Suprapubic skin (tissue), 3 donors: Measurements from ENCODE around the gene SPINDOC.

Experiments
- CTCF ChIP-seq, 2 donors: fragments of 200-600 bp in 1 of 2; fragments of 450-650 bp in 1 of 2; sonication (generic) in 1 of 2; IDR thresholded peaks; one replicate each; pipeline ENCODE4 v1.5.1; 2016 to 2019; ENCODE audit warnings: antibody characterized with exemption in 2 of 2, mild to moderate bottlenecking in 1 of 2, moderate library complexity in 1 of 2
- EP300 ChIP-seq: sonication (generic); formaldehyde crosslinking; IDR thresholded peaks from one replicate; pipeline ENCODE4 v1.6.1; 2017; ENCODE audit warnings: antibody characterized with exemption
- POLR2A ChIP-seq, 2 donors: fragments of 450-650 bp; IDR thresholded peaks; one replicate each; pipeline ENCODE4 v1.6.1; 2017; ENCODE audit warnings: antibody characterized with exemption in 2 of 2, mild to moderate bottlenecking in 2 of 2, moderate library complexity in 2 of 2

- TF ChIP-seq CTCF (IDR thresholded peaks at IDR 0.05) (no peak), POLR2A (IDR thresholded peaks at IDR 0.05) (no peak), EP300 (no peak)
These were observed 31.6 kb downstream of the SPINDOC start for GRCh38 chr11:63844836-63845235.
